OCI-LY7 (cell line): Measurements from ENCODE around the gene ZNF318. TPM values are rescaled to one million over a fixed set of nuclear protein-coding genes. Genes with fewer than 3 reads are reported as not detected.
"Not testable (repeated sequence)": the region's sequence is repeated elsewhere in the genome, so short reads cannot be mapped to it uniquely, and the experiment has no call there.

Experiments used
- BruUV-seq: library from RNA; stranded (reverse); fragments of 400-500 nt; replicated peaks from 2 replicates; lab custom pipeline; 2021; lab: Mats Ljungman, UMichigan
- CTCF ChIA-PET: fragments of 300-600 bp; sonication (Branson Sonifier 250); formaldehyde crosslinking; loops from one replicate; lab custom pipeline; 2022; ENCODE audit warnings: antibody characterized with exemption; ENCODE audit not compliant: unreplicated experiment; lab: Charles Lee
- POLR2A ChIA-PET: fragments of 300-600 bp; sonication (Branson Sonifier 250); formaldehyde crosslinking; loops from one replicate; lab custom pipeline; 2022; ENCODE audit warnings: antibody characterized with exemption; lab: Charles Lee
- DNase-seq: peaks from one replicate; pipeline ENCODE4 v3.0.0-alpha.2; 2015; ENCODE audit warnings: low spot score
- H2AFZ ChIP-seq: fragments of 200-600 bp; sonication (generic), shearing (Covaris generic); 2 replicates; pipeline ENCODE4 v1.6.1; 2014; ENCODE audit warnings: mild to moderate bottlenecking, antibody characterized with exemption, low read length, moderate library complexity
- H3K27ac ChIP-seq: fragments of 200-600 bp; sonication (generic); 2 replicates; pipeline ENCODE4 v1.5.1; 2014; ENCODE audit warnings: mixed run types, low read depth, mild to moderate bottlenecking, moderate library complexity, low read length, inconsistent platforms; ENCODE audit not compliant: poor library complexity, severe bottlenecking
- H3K36me3 ChIP-seq: fragments of 200-600 bp; sonication (generic); 2 replicates; pipeline ENCODE4 v1.6.1; 2014; ENCODE audit warnings: mild to moderate bottlenecking, antibody characterized with exemption, low read length, moderate library complexity, mixed read lengths; ENCODE audit not compliant: insufficient read depth
- H3K4me1 ChIP-seq: fragments of 200-600 bp; sonication (generic); 2 replicates; pipeline ENCODE4 v1.5.1; 2014; ENCODE audit warnings: mild to moderate bottlenecking, low read length; ENCODE audit not compliant: insufficient read depth, poor library complexity, severe bottlenecking
- H3K4me2 ChIP-seq: fragments of 200-600 bp; sonication (generic); 2 replicates; pipeline ENCODE4 v1.6.1; 2014; ENCODE audit warnings: mild to moderate bottlenecking, low read length
- H3K4me3 ChIP-seq: fragments of 200-600 bp; sonication (generic); 2 replicates; pipeline ENCODE4 v1.5.1; 2014; ENCODE audit warnings: mild to moderate bottlenecking, low read depth, low read length; ENCODE audit not compliant: poor library complexity, severe bottlenecking
- H3K79me2 ChIP-seq: fragments of 200-600 bp; sonication (generic); 2 replicates; pipeline ENCODE4 v1.6.1; 2016; ENCODE audit warnings: low read depth, mild to moderate bottlenecking, low read length, moderate library complexity, mixed read lengths; ENCODE audit not compliant: insufficient read depth
- H3K9me2 ChIP-seq: fragments of 200-600 bp; sonication (generic); 2 replicates; pipeline ENCODE4 v1.6.1; 2016; ENCODE audit warnings: mild to moderate bottlenecking, low read length, mixed read lengths; ENCODE audit not compliant: insufficient read depth
- H3K9me3 ChIP-seq: fragments of 200-600 bp; sonication (generic); 2 replicates; pipeline ENCODE4 v1.6.1; 2014; ENCODE audit warnings: mild to moderate bottlenecking, mixed run types, low read length, mixed read lengths
- H4K20me1 ChIP-seq: fragments of 200-600 bp; sonication (generic); 2 replicates; pipeline ENCODE4 v1.6.1; 2014; ENCODE audit warnings: mild to moderate bottlenecking, antibody characterized with exemption, low read length, moderate library complexity, mixed read lengths; ENCODE audit not compliant: insufficient read depth
- CTCF ChIP-seq: fragments of 200-600 bp; sonication (generic); conservative IDR thresholded peaks from 2 replicates; pipeline ENCODE4 v1.5.1; 2014; ENCODE audit warnings: mild to moderate bottlenecking, antibody characterized with exemption, low read length, moderate library complexity, mixed read lengths
- EZH2phosphoT487 ChIP-seq: fragments of 200-600 bp; sonication (generic); IDR thresholded peaks from 2 replicates; pipeline ENCODE4 v1.6.1; 2018; ENCODE audit warnings: low read depth, borderline replicate concordance, mild to moderate bottlenecking, mixed run types, antibody characterized with exemption, low read length, moderate library complexity, mixed read lengths
- intact Hi-C: fragments of 100-400 bp; cut with micrococcal nuclease; formaldehyde crosslinking; loops from one replicate; pipeline ENCODE4 v1.10.0; 2022; ENCODE audit not compliant: unreplicated experiment
- total RNA-seq, 2 experiments: library from RNA; depleted of rRNA in 1 of 2; stranded (reverse); fragments of >200 nt in 1 of 2; shearing (Covaris generic) in 1 of 2; gene quantifications; 2 replicates each; pipeline ENCODE4 v1.2.3, GENCODE V29; 2014 to 2022

ZNF318 gene
- total RNA-seq, 2 experiments from 2014 or later, result 12.8 to 24.4 TPM

DNA sequence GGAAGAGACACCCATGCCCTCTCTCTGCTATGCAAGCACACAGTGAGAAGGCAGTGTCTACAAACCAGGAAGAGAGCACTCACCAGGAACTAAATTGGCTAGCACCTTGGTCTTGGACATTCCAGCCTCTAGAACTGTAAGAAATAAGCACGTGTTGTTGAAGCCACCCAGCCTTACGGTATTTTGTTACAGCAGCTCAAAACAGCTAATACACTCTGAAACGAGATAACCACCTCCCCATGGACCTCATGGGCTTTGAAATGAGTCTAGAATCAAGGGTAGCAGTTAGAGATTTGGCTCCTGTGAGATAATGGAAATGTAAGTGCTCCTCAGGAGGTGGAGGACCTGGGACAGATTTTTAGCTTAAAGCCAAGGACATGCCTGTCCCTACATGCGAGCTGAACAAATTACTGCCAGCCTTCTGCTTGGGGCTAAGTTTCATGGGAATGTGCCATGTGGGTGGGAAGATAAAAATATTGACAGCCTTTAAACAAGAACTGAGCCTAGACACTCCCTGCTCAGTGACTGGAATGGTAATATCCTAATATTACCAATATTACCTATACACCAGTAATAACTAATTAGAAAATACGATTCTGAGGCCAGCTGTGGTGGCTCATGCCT lies 3.9 kb upstream of the ZNF318 start:
- no peak for DNase-seq
- CTCF ChIA-PET, result no interaction called here
- no peak overlapping the region for H3K4me3 ChIP-seq
- TF ChIP-seq EZH2phosphoT487 (no peak), CTCF (no peak)
- H3K36me3 ChIP-seq, result no peaks in the 10 kb centered on the region
- POLR2A ChIA-PET, result no interaction called here
- H3K4me1 ChIP-seq, result peaks cover 65% of the 10 kb centered on the region
- H3K27ac ChIP-seq, result no peak overlapping the region
- intact Hi-C loops, result no loop called here
- H3K9me2 ChIP-seq, result no peaks in the 10 kb centered on the region
- no peaks in the 10 kb centered on the region for H4K20me1 ChIP-seq
- no TSS peak for BruUV-seq
- H3K4me2 ChIP-seq, result no peak overlapping the region
- peaks cover 3% of the 10 kb centered on the region; the same call in 1 of the 2 replicates for H3K79me2 ChIP-seq
- peak overlapping the region; percentile 10; the same call in 1 of the 2 replicates for H2AFZ ChIP-seq
- no peaks in the 10 kb centered on the region for H3K9me3 ChIP-seq

- TSS peak; percentile 98 for BruUV-seq
- H3K4me1 ChIP-seq, result peaks cover 71% of the 10 kb centered on the region
- H4K20me1 ChIP-seq, H3K9me2 ChIP-seq, intact Hi-C loops, H3K9me3 ChIP-seq: not testable (repeated sequence)
- POLR2A ChIA-PET, result interaction anchor here (0.6 to 3.5 kb wide), 8 partner anchors 8 to 800 kb away, joined by 3 to 36 read pairs (median 4); partner anchors contain the start of genes ABCC10 and TJAP1
- H3K4me2 ChIP-seq, result peak overlapping the region; percentile 100
- CTCF ChIA-PET, result interaction anchor here (1.5 to 1.8 kb wide), 2 partner anchors 8 to 14 kb away, joined by 6 read pairs; no protein-coding TSS in a partner anchor
- H2AFZ ChIP-seq, result peak overlapping the region; percentile 96; the same call in 1 of the 2 replicates
- H3K27ac ChIP-seq, result peak overlapping the region; percentile 75
- H3K4me3 ChIP-seq, result peak overlapping the region; percentile 80
- peaks cover 10% of the 10 kb centered on the region for H3K36me3 ChIP-seq
- peak; percentile 31 for DNase-seq
- H3K79me2 ChIP-seq, result peaks cover 20% of the 10 kb centered on the region; the same call in 1 of the 2 replicates
Observed at GRCh38 chr6:43370003-43370580, 645 bp upstream of the ZNF318 start.

- BruUV-seq, result no TSS peak
- Histone ChIP-seq H3K27ac (peak overlapping the region; percentile 75), H4K20me1 (peaks cover 6% of the 10 kb centered on the region; the same call in 1 of the 2 replicates), H3K4me3 (peak overlapping the region; percentile 80), H3K4me1 (peaks cover 71% of the 10 kb centered on the region), H3K79me2 (peaks cover 20% of the 10 kb centered on the region; the same call in 1 of the 2 replicates), H3K9me3 (no peaks in the 10 kb centered on the region), H3K36me3 (peaks cover 26% of the 10 kb centered on the region), H3K9me2 (no peaks in the 10 kb centered on the region), H2AFZ (peak overlapping the region; percentile 4; the same call in 1 of the 2 replicates), H3K4me2 (peak overlapping the region; percentile 98)
- peak; percentile 35 for DNase-seq
- ChIA-PET CTCF (no interaction called here), POLR2A (interaction anchor here (0.6 to 3.5 kb wide), 9 partner anchors 7 to 262 kb away, joined by 3 to 36 read pairs (median 5); no protein-coding TSS in a partner anchor)
- TF ChIP-seq CTCF (no peak), EZH2phosphoT487 (no peak)
- intact Hi-C loops, result loop anchor here (1.0 kb wide), 2 partner anchors 16 to 59 kb away; partner anchors contain the start of gene ABCC10
Observed at GRCh38 chr6:43368259-43369160, 937 bp downstream of the ZNF318 start.
